Prostate gland (tissue), 2 donors: ENCODE measurements around the gene RASSF1. TPM values are rescaled to one million over a fixed set of nuclear protein-coding genes. Genes with fewer than 3 reads are reported as not detected.

Experiments
- DNase-seq: peaks from one replicate; pipeline ENCODE4 v3.0.0-alpha.2; 2019; ENCODE audit warnings: low spot score
- H3K27ac ChIP-seq, 2 donors: fragments of 200-600 bp; sonication (generic); 2 replicates each; pipeline ENCODE4 v1.5.1; 2017 to 2019
- H3K27me3 ChIP-seq: fragments of 200-600 bp; sonication (generic); replicated peaks from 2 replicates; pipeline ENCODE4 v1.5.1; 2019; ENCODE audit not compliant: insufficient read depth
- H3K36me3 ChIP-seq, 2 donors: fragments of 200-600 bp; sonication (generic); 1 replicate in 1 of 2; 2 replicates in 1 of 2; pipeline versions ENCODE4 v1.5.1 to v1.8.1; 2017 to 2019
- H3K4me1 ChIP-seq: fragments of 200-600 bp; sonication (generic); replicated peaks from 2 replicates; pipeline ENCODE4 v1.5.1; 2019
- H3K4me3 ChIP-seq, 2 donors: fragments of 200-600 bp; sonication (generic); 2 replicates each; pipeline ENCODE4 v1.5.1; 2017 to 2019
- H3K9me3 ChIP-seq: fragments of 200-600 bp; sonication (generic); 2 replicates; pipeline ENCODE4 v1.5.1; 2017
- CTCF ChIP-seq, 4 experiments: fragments of 200-600 bp in 2 of 4; fragments of 450-650 bp in 2 of 4; sonication (generic) in 2 of 4; IDR thresholded peaks; 1 replicate in 3 of 4; 2 replicates in 1 of 4; pipeline ENCODE4 v1.5.1; 2016 to 2019; ENCODE audit warnings: antibody characterized with exemption in 4 of 4, mild to moderate bottlenecking in 2 of 4, moderate library complexity in 2 of 4
- POLR2A ChIP-seq: fragments of 450-650 bp; IDR thresholded peaks from one replicate; pipeline ENCODE4 v1.6.1; 2016; ENCODE audit warnings: antibody characterized with exemption, mild to moderate bottlenecking
- POLR2AphosphoS5 ChIP-seq: sonication (generic); formaldehyde crosslinking; IDR thresholded peaks from one replicate; pipeline ENCODE4 v1.6.1; 2017; ENCODE audit warnings: antibody characterized with exemption
- WGBS: methylation state at CpG from one replicate; pipeline ENCODE4 v1.1.5; 2018; 5-methylcytosine and 5-hydroxymethylcytosine counted together
- intact Hi-C: fragments of 100-400 bp; cut with DNase I; formaldehyde crosslinking; loops from one replicate; pipeline ENCODE4 v1.14.2; 2022
- total RNA-seq, 2 donors: library from RNA; depleted of rRNA; stranded (reverse); fragments of >200 nt; gene quantifications; one replicate each; pipeline ENCODE4 v1.1.0, GENCODE V29; 2016

Gene RASSF1
- total RNA-seq, 2 donors from 2014 or later: 23.8 to 36.6 TPM

- DNase-seq: no peak
- peaks cover 16% of the 10 kb centered on the region for H3K4me1 ChIP-seq
- WGBS: 93% methylated on average over 2 of the region's 2 CpGs
Measured at GRCh38 chr3:50297384-50297775, 43.3 kb downstream of the RASSF1 start.

GRCh38 chr3:50296721-50297383 is 43.8 kb downstream of the RASSF1 start:
- intact Hi-C loops: no loop called here
- no peak for DNase-seq

More at GRCh38 chr3:50297384-50297775, 43.3 kb downstream of the RASSF1 start:
- Histone ChIP-seq H3K36me3 (no peaks in the 10 kb centered on the region), H3K27me3 (no peaks in the 10 kb centered on the region), H3K27ac (no peak overlapping the region), H3K4me3 (no peak overlapping the region), H3K9me3 (no peaks in the 10 kb centered on the region)
- TF ChIP-seq CTCF (IDR thresholded peaks at IDR 0.05): no peak
- TF ChIP-seq POLR2AphosphoS5: no peak
- TF ChIP-seq POLR2A: no peak
- intact Hi-C loops: no loop called here

GRCh38 chr3:50295553-50296431 is 44.8 kb downstream of the RASSF1 start:
- no peak for DNase-seq
- Histone ChIP-seq H3K9me3 (no peaks in the 10 kb centered on the region), H3K36me3 (no peaks in the 10 kb centered on the region), H3K27ac (no peak overlapping the region), H3K4me1 (peaks cover 16% of the 10 kb centered on the region), H3K27me3 (no peaks in the 10 kb centered on the region), H3K4me3 (no peak overlapping the region)
- no peak for TF ChIP-seq CTCF (IDR thresholded peaks at IDR 0.05)
- WGBS: 84% methylated on average over 8 of the region's 8 CpGs
- intact Hi-C loops: no loop called here

More at GRCh38 chr3:50296721-50297383, 43.8 kb downstream of the RASSF1 start:
- 90% methylated on average over 15 of the region's 18 CpGs for WGBS
- Histone ChIP-seq H3K9me3 (no peaks in the 10 kb centered on the region), H3K4me3 (no peak overlapping the region), H3K36me3 (no peaks in the 10 kb centered on the region), H3K27me3 (no peaks in the 10 kb centered on the region), H3K27ac (no peak overlapping the region), H3K4me1 (peaks cover 16% of the 10 kb centered on the region)
- TF ChIP-seq POLR2AphosphoS5 (no peak), CTCF (IDR thresholded peaks at IDR 0.05) (no peak), POLR2A (no peak)

GRCh38 chr3:50294492-50295403 is 45.9 kb downstream of the RASSF1 start:
- Histone ChIP-seq H3K4me1 (peaks cover 16% of the 10 kb centered on the region), H3K9me3 (no peaks in the 10 kb centered on the region), H3K27me3 (no peaks in the 10 kb centered on the region), H3K36me3 (peaks cover 4% of the 10 kb centered on the region in 2 donors), H3K27ac (no peak overlapping the region), H3K4me3 (no peak overlapping the region)
- DNase-seq: no peak
- WGBS: 94% methylated on average over 22 of the region's 22 CpGs
- intact Hi-C loops: no loop called here
- TF ChIP-seq POLR2A: no peak
- TF ChIP-seq POLR2AphosphoS5: no peak
- TF ChIP-seq CTCF (IDR thresholded peaks at IDR 0.05): no peak
